ENCODE results near the gene ARL1. TPM values are rescaled to one million over a fixed set of nuclear protein-coding genes. Genes with fewer than 3 reads are reported as not detected.
"Not testable (repeated sequence)": the region's sequence is repeated elsewhere in the genome, so short reads cannot be mapped to it uniquely, and the experiment has no call there.

The ARL1 gene
- total RNA-seq, 6 experiments from 2014 or later, result 145 to 162 (median 150) TPM

DNA sequence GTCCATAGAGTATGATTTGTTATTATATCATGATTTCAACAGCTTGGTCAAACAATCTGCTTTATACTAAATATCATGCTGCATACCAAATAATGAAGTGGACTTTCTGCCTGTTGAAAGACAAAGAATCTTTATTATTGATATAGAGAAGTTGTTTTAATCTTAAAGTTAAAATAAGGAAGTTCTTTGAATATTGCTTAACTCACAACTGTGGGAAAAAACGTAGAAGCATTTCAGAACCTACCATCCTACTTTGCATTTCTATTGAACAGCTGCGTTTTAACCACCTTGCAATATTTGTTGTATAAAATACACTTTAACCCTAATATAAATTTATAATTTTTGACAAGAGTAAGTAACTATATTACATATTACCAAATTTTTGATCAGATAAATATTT lies 22.9 kb upstream of the ARL1 start:
- no peaks in the 10 kb centered on the region for H3K27me3 Mint-ChIP-seq (ENCODE audit: insufficient read depth)
- H3K9me3 Mint-ChIP-seq, result no peaks in the 10 kb centered on the region
- H3K4me1 Mint-ChIP-seq (ENCODE audit: low read depth), result no peaks in the 10 kb centered on the region
- H3K27ac Mint-ChIP-seq, result no peak overlapping the region
- TF ChIP-seq, protein P1, sequence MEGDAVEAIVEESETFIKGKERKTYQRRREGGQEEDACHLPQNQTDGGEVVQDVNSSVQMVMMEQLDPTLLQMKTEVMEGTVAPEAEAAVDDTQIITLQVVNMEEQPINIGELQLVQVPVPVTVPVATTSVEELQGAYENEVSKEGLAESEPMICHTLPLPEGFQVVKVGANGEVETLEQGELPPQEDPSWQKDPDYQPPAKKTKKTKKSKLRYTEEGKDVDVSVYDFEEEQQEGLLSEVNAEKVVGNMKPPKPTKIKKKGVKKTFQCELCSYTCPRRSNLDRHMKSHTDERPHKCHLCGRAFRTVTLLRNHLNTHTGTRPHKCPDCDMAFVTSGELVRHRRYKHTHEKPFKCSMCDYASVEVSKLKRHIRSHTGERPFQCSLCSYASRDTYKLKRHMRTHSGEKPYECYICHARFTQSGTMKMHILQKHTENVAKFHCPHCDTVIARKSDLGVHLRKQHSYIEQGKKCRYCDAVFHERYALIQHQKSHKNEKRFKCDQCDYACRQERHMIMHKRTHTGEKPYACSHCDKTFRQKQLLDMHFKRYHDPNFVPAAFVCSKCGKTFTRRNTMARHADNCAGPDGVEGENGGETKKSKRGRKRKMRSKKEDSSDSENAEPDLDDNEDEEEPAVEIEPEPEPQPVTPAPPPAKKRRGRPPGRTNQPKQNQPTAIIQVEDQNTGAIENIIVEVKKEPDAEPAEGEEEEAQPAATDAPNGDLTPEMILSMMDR (IDR thresholded peaks at IDR 0.05), result no peak
- no peaks in the 10 kb centered on the region for H3K36me3 Mint-ChIP-seq (ENCODE audit: low read depth)
- H3K4me3 Mint-ChIP-seq, result no peak overlapping the region
- no peak for DNase-seq

GRCh38 chr12:101424620-101425019 lies 17.0 kb upstream of the ARL1 start:
- DNase-seq, result no peak
- Mint-ChIP-seq H3K36me3 (ENCODE audit: low read depth) (no peaks in the 10 kb centered on the region), H3K27ac (no peak overlapping the region), H3K9me3 (no peaks in the 10 kb centered on the region), H3K4me1 (ENCODE audit: low read depth) (no peaks in the 10 kb centered on the region), H3K27me3 (ENCODE audit: insufficient read depth) (no peaks in the 10 kb centered on the region), H3K4me3 (no peak overlapping the region)
- TF ChIP-seq, protein P1 (IDR thresholded peaks at IDR 0.05), result no peak

DNA sequence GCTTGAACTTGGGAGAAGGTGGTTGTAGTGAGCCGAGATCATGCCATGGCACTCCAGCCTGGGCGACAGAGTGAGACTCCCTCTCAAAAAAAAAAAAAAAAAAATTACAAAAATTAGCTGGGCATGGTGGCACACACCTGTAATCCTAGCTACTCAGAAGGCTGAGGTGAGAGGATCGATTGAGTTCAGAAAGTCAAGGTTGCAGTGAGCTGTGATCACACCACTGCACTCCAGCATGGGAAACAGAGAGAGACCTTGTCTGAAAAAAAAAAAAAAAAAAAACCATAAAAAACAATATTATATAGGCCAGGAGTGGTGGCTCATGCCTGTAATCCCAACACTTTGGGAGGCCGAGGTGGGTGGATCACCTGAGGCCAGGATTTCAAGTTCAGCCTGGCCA lies 14.5 kb upstream of the ARL1 start:
- not testable (repeated sequence) for H3K27me3 Mint-ChIP-seq (ENCODE audit: insufficient read depth); H3K27ac Mint-ChIP-seq; H3K9me3 Mint-ChIP-seq; H3K4me3 Mint-ChIP-seq; H3K36me3 Mint-ChIP-seq (ENCODE audit: low read depth); H3K4me1 Mint-ChIP-seq (ENCODE audit: low read depth); DNase-seq

DNA sequence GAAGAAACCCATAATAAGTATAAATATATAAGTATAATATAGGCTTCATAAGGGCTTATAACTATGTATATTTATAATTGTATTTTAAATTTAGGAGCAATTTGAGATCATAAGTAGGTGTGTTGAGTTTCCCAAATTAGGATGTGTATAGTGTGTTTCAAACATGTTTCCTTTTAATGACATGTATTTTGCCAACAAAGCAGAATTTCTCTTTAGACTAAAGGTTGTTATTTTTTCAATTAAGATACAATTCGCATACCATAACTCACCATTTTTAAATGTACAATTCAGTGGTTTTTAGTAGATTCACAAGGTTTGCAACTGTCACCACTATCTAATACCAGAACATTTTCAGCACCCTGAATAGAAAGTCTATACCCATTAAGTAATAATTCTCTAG lies 7.7 kb upstream of the ARL1 start:
- Mint-ChIP-seq H3K36me3 (ENCODE audit: low read depth) (no peaks in the 10 kb centered on the region), H3K27me3 (ENCODE audit: insufficient read depth) (no peaks in the 10 kb centered on the region), H3K4me3 (no peak overlapping the region), H3K9me3 (no peaks in the 10 kb centered on the region), H3K27ac (no peak overlapping the region), H3K4me1 (ENCODE audit: low read depth) (peaks cover 2% of the 10 kb centered on the region; the same call in 1 of the 2 replicates)
- DNase-seq, result no peak
- TF ChIP-seq, protein P1 (IDR thresholded peaks at IDR 0.05), result no peak

DNA sequence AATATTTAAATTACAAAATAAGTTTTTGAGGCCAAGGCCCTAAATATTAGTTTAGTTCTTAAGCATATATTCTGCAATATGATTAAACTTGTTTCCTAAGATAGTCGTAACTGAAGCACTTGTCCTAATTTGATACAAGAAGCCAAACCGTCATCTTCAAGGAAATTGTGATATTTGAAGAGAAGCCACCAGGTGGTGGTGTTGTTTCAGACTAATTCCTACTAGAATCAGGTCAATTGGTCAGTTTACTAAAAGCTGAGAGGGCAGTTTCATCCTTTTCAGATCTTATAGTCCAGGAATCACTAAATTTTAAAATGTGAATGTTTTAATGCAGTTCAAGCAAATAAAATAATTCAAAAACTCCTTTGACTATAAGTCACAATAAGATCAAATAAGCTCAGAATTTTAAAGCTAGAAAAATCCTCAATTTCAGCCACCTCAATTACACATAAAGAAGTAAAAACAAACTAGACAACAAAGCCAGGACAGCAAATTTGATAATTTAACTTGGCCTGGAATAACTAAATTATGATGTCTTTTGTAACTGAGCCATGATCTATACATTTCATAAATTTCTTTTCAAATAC lies 7.1 kb upstream of the ARL1 start:
- no peaks in the 10 kb centered on the region for H3K27me3 Mint-ChIP-seq (ENCODE audit: insufficient read depth)
- TF ChIP-seq, protein P1 (IDR thresholded peaks at IDR 0.05), result peak; percentile 83
- peak; percentile 58 for DNase-seq

DNA sequence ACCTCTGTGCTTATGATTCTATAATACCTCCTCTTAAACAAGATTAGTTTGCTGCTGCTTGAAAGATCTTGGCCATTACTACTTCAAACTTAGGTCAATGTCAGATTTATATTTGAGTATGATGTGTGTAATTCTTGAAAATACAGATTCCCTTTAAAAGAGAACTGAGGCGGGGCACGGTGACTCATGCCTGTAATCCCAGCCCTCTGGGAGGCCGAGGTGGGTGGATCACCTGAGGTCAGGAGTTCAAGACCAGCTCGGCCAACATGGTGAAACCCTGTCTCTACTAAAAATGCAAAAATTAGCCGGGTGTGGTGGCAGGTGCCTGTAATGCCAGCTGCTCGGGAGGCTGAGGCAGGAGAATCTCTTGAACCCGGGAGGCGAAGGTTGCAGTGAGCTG lies 2.6 kb upstream of the ARL1 start:
- not testable (repeated sequence) for H3K9me3 Mint-ChIP-seq; H3K27ac Mint-ChIP-seq; DNase-seq; H3K27me3 Mint-ChIP-seq (ENCODE audit: insufficient read depth); H3K4me3 Mint-ChIP-seq; H3K36me3 Mint-ChIP-seq (ENCODE audit: low read depth)
- H3K4me1 Mint-ChIP-seq (ENCODE audit: low read depth), result peaks cover 24% of the 10 kb centered on the region

More for the DNA sequence above, 7.1 kb upstream of the ARL1 start:
- H3K4me3 Mint-ChIP-seq, result no peak overlapping the region
- H3K27ac Mint-ChIP-seq, result no peak overlapping the region
- H3K36me3 Mint-ChIP-seq (ENCODE audit: low read depth), result no peaks in the 10 kb centered on the region
- H3K4me1 Mint-ChIP-seq (ENCODE audit: low read depth), result peaks cover 6% of the 10 kb centered on the region; the same call in 1 of the 2 replicates
- H3K9me3 Mint-ChIP-seq, result no peaks in the 10 kb centered on the region

DNA sequence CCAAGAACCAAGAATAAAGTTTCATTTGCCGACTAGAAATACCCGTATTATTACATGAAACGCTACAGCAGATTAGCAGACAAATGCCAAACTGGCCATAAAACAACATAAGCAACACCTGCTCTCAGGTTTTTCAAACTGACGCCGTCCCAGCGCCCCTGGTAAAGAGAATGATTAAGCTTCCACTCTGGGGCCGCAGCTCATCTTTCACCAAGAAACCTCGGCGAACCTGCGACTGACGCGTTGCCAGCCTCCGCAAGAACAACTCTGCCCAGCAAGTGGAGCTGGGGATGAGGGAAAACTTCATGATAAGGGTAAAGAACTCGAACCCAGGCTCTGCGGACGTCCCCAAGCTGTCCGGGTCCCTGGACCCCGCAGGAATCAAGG lies 530 bp downstream of the ARL1 start:
- H3K9me3 Mint-ChIP-seq, result no peaks in the 10 kb centered on the region
- H3K27ac Mint-ChIP-seq, result peak overlapping the region; percentile 99
- no peaks in the 10 kb centered on the region for H3K36me3 Mint-ChIP-seq (ENCODE audit: low read depth)
- no peak for DNase-seq
- peaks cover 32% of the 10 kb centered on the region for H3K4me1 Mint-ChIP-seq (ENCODE audit: low read depth)
- no peaks in the 10 kb centered on the region for H3K27me3 Mint-ChIP-seq (ENCODE audit: insufficient read depth)
- TF ChIP-seq, protein P1 (IDR thresholded peaks at IDR 0.05), result no peak
- H3K4me3 Mint-ChIP-seq, result peak overlapping the region; percentile 99

GRCh38 chr12:101391181-101391580 lies 16.4 kb downstream of the ARL1 start:
- peaks cover 55% of the 10 kb centered on the region for H3K36me3 Mint-ChIP-seq (ENCODE audit: low read depth)

More at GRCh38 chr12:101391181-101391580, 16.4 kb downstream of the ARL1 start:
- H3K27me3 Mint-ChIP-seq (ENCODE audit: insufficient read depth); H3K27ac Mint-ChIP-seq; H3K4me1 Mint-ChIP-seq (ENCODE audit: low read depth); DNase-seq; H3K9me3 Mint-ChIP-seq; H3K4me3 Mint-ChIP-seq: not testable (repeated sequence)
